Activated CD4-positive, alpha-beta memory T cell treated with anti-CD3 and anti-CD28 coated beads, Interleukin-2, amount 10 ng/mL, durations not matched to agents 7 days and 5 days (primary cell): Measurements from ENCODE around the gene DNAJC30. TPM values are rescaled to one million over a fixed set of nuclear protein-coding genes. Genes with fewer than 3 reads are reported as not detected.
"Not testable (repeated sequence)": the region's sequence is repeated elsewhere in the genome, so short reads cannot be mapped to it uniquely, and the experiment has no call there.

ENCODE experiments used
- CTCF ChIA-PET: fragments of 350-600 bp; sonication (Branson Sonifier 250); formaldehyde crosslinking; loops from one replicate; lab custom pipeline; 2021; ENCODE audit warnings: antibody characterized with exemption, inconsistent platforms; lab: Charles Lee
- POLR2A ChIA-PET: fragments of 350-600 bp; sonication (Branson Sonifier 250); formaldehyde crosslinking; loops from one replicate; lab custom pipeline; 2021; ENCODE audit warnings: antibody characterized with exemption; lab: Charles Lee
- DNase-seq: peaks from one replicate; pipeline ENCODE4 v3.0.0-alpha.2; 2020
- H3K27ac Mint-ChIP-seq: one replicate; pipeline ENCODE4 v1.8.0; 2021; ENCODE audit warnings: mild to moderate bottlenecking, mixed read lengths
- H3K27me3 Mint-ChIP-seq: one replicate; pipeline ENCODE4 v1.8.0; 2021; ENCODE audit warnings: mixed read lengths
- H3K36me3 Mint-ChIP-seq: one replicate; pipeline ENCODE4 v1.8.0; 2021; ENCODE audit warnings: low read depth, mixed read lengths
- H3K4me1 Mint-ChIP-seq: one replicate; pipeline ENCODE4 v1.8.0; 2021; ENCODE audit warnings: mixed read lengths
- H3K4me3 Mint-ChIP-seq: one replicate; pipeline ENCODE4 v1.8.0; 2021; ENCODE audit warnings: mild to moderate bottlenecking, mixed read lengths
- H3K9me3 Mint-ChIP-seq: one replicate; pipeline ENCODE4 v1.8.0; 2021; ENCODE audit warnings: mixed read lengths
- total RNA-seq, 2 experiments: library from RNA; stranded (reverse); gene quantifications; one replicate each; pipeline ENCODE4 v1.2.3, GENCODE V29; 2021

Gene DNAJC30
- total RNA-seq, 2 experiments from 2014 or later: 5.9 to 6.4 TPM

DNA sequence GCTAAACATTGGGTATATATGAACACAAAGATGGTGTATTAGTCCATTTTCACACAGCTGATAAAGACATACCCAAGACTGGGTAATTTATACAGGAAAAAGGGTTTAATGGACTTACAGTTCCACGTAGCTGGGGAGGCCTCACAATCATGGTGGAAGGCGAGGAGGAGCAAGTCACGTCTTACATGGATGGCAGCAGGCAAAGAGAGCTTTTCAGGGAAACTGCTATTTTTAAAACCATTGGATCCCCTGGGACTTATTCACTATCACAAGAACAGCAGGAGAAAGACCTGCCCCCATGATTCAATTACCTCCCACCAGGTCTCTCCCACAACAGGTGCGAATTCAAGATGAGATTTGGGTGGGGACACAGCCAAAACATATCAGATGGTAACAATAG, 27.9 kb downstream of the DNAJC30 start:
- H3K27ac Mint-ChIP-seq, H3K36me3 Mint-ChIP-seq, H3K9me3 Mint-ChIP-seq, DNase-seq, POLR2A ChIA-PET, H3K4me3 Mint-ChIP-seq, H3K4me1 Mint-ChIP-seq: not testable (repeated sequence)
- peaks cover 24% of the 10 kb centered on the region for H3K27me3 Mint-ChIP-seq
- CTCF ChIA-PET: interaction anchor here (0.6 kb wide), 1 partner anchor 12 kb away, joined by 3 read pairs; no protein-coding TSS in a partner anchor

DNA sequence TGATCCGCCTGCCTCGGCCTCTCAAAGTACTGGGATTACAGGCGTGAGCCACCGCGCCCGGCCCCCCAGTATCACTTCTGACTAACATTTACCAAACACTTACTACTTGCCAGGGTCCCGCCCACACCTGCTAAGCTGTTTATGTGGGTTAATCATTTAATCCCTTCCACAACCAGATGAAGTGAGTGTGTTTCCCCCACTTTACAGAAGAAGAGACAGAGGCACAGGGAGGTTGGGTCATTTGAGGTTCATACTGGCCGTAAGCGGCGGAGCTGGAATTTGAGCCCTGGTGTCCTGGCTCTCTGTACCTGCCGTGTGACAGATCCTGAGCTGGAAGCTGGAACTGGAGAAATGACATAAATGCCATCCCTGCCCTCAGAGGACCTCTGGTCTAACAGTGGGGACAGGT, 30.7 kb downstream of the DNAJC30 start:
- H3K9me3 Mint-ChIP-seq: no peaks in the 10 kb centered on the region
- ChIA-PET POLR2A (no interaction called here), CTCF (interaction anchor here (0.5 kb wide), 1 partner anchor 121 kb away, joined by 3 read pairs; no protein-coding TSS in a partner anchor)
- no peak overlapping the region for H3K4me3 Mint-ChIP-seq
- no peaks in the 10 kb centered on the region for H3K36me3 Mint-ChIP-seq
- no peak overlapping the region for H3K27ac Mint-ChIP-seq
- H3K4me1 Mint-ChIP-seq: peaks cover 7% of the 10 kb centered on the region
- no peak for DNase-seq
- peaks cover 41% of the 10 kb centered on the region for H3K27me3 Mint-ChIP-seq

DNA sequence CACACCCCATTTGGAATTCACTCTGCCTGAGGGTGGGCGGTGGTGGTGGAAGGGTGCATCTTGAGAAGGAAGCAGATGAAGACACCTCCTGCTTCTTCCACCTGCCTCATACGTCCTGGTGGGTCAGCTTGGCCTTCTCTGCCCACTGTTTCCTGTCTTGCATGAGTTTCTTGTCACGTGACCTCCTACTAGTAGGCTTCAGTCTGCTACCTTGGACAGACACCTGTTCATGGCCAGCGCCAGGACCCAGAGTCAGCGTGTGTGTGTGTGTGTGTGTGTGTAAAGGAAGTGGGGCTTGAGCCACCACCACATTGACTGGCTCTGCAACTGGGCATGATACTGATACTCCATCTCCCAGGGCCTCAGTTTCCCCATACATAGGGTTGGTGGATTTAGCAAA, 32.7 kb downstream of the DNAJC30 start:
- no peak overlapping the region for H3K27ac Mint-ChIP-seq
- CTCF ChIA-PET: no interaction called here

DNA sequence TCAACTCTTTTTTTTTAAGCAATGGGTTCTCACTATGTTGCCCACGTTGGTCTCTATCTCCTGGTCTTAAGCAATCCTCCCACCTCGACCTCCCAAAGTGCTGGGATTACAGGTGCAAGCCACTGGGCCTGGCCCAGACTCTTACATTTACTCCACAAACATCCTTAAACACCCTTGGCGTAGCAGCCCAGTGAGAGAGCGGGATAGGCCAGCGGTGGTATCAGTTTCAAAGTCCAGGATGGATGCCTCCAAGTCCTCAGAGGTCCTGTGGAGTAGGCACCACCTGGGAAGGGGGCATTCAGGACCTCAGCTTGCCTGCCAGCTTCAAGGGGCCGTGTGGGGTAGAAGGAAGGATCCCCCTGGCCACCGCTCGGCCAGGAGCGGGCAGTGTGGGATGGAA, 33.7 kb downstream of the DNAJC30 start:
- Mint-ChIP-seq H3K4me1 (peaks cover 7% of the 10 kb centered on the region), H3K27me3 (peaks cover 60% of the 10 kb centered on the region), H3K4me3 (no peak overlapping the region), H3K9me3 (no peaks in the 10 kb centered on the region), H3K27ac (no peak overlapping the region), H3K36me3 (no peaks in the 10 kb centered on the region)
- no peak for DNase-seq
- CTCF ChIA-PET: no interaction called here
- POLR2A ChIA-PET: no interaction called here

More for the DNA sequence above, 32.7 kb downstream of the DNAJC30 start:
- no peak overlapping the region for H3K4me3 Mint-ChIP-seq
- H3K36me3 Mint-ChIP-seq: no peaks in the 10 kb centered on the region
- POLR2A ChIA-PET: no interaction called here
- DNase-seq: no peak
- peaks cover 7% of the 10 kb centered on the region for H3K4me1 Mint-ChIP-seq
- peaks cover 58% of the 10 kb centered on the region for H3K27me3 Mint-ChIP-seq
- no peaks in the 10 kb centered on the region for H3K9me3 Mint-ChIP-seq

DNA sequence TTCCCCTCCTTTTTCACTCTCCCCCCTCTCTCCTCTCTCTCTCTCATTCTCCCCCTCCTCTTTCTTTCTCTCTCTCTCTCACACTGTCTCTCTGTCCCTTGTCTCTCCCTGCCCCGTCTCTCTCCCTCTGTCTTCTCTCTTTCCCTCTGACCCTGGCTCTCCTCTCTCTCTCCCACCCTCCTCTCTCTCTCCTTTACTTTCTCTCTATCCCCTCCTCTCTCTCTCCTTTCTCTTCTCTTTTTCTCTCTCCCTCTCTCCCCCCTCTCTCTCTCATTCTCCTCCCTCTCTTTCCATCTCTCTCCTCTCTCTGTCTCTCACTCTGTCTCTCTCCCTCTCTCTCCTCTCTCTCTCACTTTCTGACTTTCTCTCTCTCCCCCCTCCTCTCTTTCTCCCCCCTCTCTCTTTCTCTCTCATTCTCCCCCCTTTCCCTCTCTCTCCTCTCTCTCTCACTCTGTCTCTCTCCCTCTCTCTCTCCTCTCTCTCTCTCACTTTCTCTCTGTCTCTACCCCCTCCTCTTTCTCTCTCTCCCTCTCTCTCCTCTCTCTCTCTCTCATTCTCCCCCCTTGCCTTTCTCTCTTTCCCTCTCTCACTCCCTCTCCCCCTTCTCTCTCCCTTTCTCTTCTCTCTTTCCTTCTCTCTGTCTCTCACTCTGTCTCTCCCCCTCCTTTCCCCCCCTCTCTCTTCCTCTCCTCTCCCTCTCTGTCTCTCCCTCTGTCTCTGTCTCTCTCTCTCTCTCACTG, 34.5 kb downstream of the DNAJC30 start:
- Mint-ChIP-seq H3K36me3 (no peaks in the 10 kb centered on the region), H3K9me3 (no peaks in the 10 kb centered on the region), H3K4me3 (no peak overlapping the region), H3K27ac (no peak overlapping the region), H3K27me3 (peaks cover 62% of the 10 kb centered on the region), H3K4me1 (peaks cover 7% of the 10 kb centered on the region)
- POLR2A ChIA-PET: no interaction called here
- no peak for DNase-seq
- CTCF ChIA-PET: no interaction called here

DNA sequence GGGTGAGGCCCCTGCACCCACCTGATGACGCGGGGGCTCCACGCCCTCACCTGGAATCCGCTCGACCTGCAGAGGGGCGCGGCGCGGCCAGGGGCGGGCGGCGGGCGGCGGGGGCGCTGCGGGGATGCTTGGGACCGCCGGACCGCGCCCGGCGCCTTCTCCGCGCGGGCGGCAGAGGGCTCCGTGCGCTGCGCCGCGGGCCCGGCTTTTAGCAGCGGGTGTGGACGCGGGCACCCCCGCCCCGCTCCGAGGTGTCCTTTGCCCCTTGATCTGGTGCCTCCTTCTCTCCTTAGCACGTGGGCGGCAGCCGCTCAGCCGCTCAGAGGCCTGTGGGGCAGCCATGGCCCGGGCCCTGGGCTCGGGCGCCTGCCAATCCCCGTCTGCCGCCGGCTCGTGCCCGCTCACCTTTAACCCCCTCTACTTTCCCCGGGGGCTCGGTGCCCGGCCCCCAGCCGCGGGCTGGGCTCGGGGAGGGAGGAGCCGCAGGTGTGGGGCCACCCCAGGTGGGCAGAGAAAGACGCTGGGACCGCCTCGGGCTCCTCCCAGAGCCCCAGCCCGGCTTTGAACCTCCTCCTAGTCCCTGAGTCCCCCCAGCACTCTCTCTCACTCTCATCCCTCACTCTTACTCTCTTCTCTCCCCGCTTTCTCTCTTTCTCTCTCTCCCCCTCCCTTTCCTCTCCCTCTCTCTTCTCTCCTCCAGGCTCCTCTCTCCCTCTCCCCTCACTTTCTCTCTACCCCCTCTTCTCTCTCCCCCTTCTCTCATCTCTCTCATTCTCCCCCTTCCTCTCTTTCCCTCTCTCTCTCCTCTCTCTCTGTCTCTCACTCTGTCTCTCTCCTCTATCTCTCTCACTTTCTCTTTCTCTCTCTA, 35.3 kb downstream of the DNAJC30 start:
- CTCF ChIA-PET: interaction anchor here (0.9 kb wide), 1 partner anchor 87 kb away, joined by 3 read pairs; no protein-coding TSS in a partner anchor
- Mint-ChIP-seq H3K36me3 (no peaks in the 10 kb centered on the region), H3K27me3 (peaks cover 63% of the 10 kb centered on the region), H3K27ac (no peak overlapping the region), H3K9me3 (no peaks in the 10 kb centered on the region), H3K4me1 (peaks cover 7% of the 10 kb centered on the region), H3K4me3 (no peak overlapping the region)
- DNase-seq: peak; percentile 22
- POLR2A ChIA-PET: no interaction called here

DNA sequence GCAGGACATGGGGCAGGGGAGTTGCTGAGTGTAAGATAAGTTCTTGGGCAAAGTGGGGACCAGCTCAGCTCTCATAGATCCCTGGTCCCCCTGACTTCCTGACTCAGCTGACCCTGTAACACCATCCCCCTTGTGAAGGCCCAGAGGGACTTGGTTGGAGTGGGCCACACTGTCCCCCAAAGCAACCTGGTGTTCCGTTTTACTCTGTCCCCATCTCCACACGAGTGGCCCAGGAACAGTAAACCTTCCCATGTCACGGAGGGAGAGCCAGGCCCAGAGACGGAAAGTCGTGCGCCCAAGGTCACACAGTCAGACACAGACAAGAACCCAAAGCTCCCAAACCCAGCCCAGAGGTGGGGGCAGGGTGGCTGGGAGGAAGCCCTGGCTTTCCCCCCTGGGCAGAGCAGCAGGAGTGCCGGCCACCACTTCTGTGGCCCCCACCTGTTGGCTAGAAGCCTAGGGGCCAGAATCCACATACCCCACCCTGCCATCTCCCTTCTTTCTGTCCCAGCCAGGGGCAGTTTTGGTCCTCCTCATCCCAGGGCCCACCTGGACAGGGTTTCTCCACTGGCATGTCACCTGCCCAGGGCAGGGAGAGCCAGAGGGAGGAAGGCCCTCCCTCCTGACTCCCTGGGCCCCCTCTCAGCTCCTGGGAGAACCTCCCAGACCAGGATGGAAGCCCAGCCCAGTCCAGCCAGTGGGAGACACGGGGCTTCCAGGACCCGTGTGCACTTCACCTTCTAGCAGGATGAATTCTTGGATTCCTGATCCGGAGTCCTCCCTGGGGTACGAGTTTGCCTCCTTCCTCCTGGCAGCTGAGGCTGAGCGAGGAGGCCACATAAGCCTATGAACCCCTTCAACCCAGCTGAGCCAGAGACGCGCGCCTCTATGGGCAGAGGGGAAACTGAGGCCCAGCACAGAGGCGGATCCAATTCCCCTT, 36.2 kb downstream of the DNAJC30 start:
- Mint-ChIP-seq H3K27me3 (peaks cover 59% of the 10 kb centered on the region), H3K9me3 (no peaks in the 10 kb centered on the region), H3K27ac (no peak overlapping the region), H3K4me1 (peaks cover 7% of the 10 kb centered on the region), H3K36me3 (no peaks in the 10 kb centered on the region), H3K4me3 (no peak overlapping the region)
- DNase-seq: no peak
- ChIA-PET POLR2A (no interaction called here), CTCF (interaction anchor here (0.6 to 0.9 kb wide), 2 partner anchors 88 to 861 kb away, joined by 3 to 4 read pairs; no protein-coding TSS in a partner anchor)

DNA sequence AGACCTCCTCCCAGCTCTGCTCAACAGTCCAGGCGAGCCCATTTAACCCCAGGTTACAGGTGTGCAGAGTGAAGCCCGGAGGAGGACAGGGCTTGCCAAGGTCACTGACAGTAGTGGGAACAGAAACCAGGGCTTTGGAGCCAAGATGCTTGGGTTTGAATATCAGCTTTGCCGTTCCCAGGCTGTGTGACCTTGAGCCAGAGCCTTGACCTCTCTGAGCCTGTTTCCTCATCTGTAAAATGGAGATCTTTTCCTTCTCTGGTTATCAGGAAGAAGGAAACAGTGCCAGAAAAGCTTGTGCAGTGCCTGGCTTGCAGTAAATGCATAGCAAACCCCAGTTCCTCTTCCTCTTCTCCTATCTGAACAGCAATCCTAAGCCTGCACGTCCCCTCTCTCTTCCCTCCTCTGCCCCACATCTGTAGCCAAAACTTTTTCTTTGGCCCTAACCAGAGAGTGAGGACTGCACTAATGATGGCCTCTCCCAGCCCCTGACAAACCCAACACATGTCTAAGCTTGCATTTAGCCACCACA, 37.5 kb downstream of the DNAJC30 start:
- H3K4me3 Mint-ChIP-seq: no peak overlapping the region

DNA sequence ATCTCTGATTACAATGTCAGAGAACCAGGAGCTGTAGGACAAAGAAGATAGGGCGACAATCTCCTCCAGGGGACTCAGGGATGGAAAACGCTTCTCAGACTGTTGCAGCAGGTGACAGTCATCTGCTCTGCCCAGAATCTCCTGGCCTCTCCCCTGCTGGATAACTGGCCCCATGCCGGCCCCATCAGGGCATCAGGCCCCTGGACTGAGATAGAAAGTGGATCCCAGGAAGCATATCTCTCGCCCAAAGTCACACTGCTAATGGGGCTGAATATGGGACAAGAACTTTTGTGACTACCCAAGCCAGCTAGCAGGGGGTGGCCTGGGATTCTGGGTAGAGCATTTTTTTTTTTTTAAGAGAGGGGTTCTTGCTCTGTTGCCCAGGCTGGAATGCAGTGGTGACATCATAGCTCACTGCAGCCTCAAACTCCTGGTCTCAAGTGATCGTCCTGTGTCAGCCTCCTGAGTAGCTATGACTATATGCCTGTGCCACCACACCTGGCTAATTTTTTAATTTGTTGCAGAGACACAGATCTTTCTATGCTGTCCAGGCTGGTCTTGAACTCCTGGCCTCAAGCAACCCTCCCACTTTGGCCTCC, 38.5 kb downstream of the DNAJC30 start:
- Mint-ChIP-seq H3K36me3 (no peaks in the 10 kb centered on the region), H3K27me3 (peaks cover 50% of the 10 kb centered on the region), H3K4me1 (peaks cover 7% of the 10 kb centered on the region), H3K4me3 (no peak overlapping the region), H3K27ac (no peak overlapping the region), H3K9me3 (peaks cover 2% of the 10 kb centered on the region)
- no peak for DNase-seq
- POLR2A ChIA-PET: interaction anchor here (1.0 kb wide), 1 partner anchor 13 kb away, joined by 3 read pairs; no protein-coding TSS in a partner anchor
- CTCF ChIA-PET: interaction anchor here (0.6 kb wide), 1 partner anchor 13 kb away, joined by 4 read pairs; no protein-coding TSS in a partner anchor

More for the DNA sequence above, 37.5 kb downstream of the DNAJC30 start:
- CTCF ChIA-PET: no interaction called here
- no peak overlapping the region for H3K27ac Mint-ChIP-seq
- DNase-seq: no peak
- no peaks in the 10 kb centered on the region for H3K36me3 Mint-ChIP-seq
- peaks cover 7% of the 10 kb centered on the region for H3K4me1 Mint-ChIP-seq
- peaks cover 56% of the 10 kb centered on the region for H3K27me3 Mint-ChIP-seq
- POLR2A ChIA-PET: interaction anchor here (1.0 kb wide), 1 partner anchor 14 kb away, joined by 3 read pairs; no protein-coding TSS in a partner anchor
- peaks cover 2% of the 10 kb centered on the region for H3K9me3 Mint-ChIP-seq

DNA sequence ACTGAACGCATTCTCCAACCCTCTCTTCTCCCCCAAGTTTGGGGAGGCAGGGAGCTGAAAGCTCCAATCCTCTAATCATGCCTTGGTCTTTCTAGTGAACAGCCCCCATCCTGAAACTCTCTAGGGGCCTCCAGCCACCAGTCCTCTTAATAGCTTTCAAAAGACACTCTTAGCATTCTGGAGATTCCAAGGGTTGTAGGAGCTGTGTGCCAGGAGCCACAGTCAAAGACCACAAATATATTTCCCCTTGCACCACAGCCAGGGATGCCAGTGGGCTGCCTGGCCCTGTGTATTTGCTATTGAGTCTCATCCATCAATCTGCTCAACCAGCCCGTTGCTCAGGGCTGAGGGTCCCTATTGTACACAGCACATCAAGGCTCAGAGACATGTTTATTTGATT, 40.4 kb downstream of the DNAJC30 start:
- no peaks in the 10 kb centered on the region for H3K4me1 Mint-ChIP-seq
- H3K36me3 Mint-ChIP-seq: no peaks in the 10 kb centered on the region
- H3K27me3 Mint-ChIP-seq: peaks cover 33% of the 10 kb centered on the region
- no peak for DNase-seq
- CTCF ChIA-PET: interaction anchor here (1.3 kb wide), 1 partner anchor 92 kb away, joined by 5 read pairs; no protein-coding TSS in a partner anchor
- H3K4me3 Mint-ChIP-seq: no peak overlapping the region
- no peak overlapping the region for H3K27ac Mint-ChIP-seq
- POLR2A ChIA-PET: no interaction called here
- peaks cover 2% of the 10 kb centered on the region for H3K9me3 Mint-ChIP-seq

DNA sequence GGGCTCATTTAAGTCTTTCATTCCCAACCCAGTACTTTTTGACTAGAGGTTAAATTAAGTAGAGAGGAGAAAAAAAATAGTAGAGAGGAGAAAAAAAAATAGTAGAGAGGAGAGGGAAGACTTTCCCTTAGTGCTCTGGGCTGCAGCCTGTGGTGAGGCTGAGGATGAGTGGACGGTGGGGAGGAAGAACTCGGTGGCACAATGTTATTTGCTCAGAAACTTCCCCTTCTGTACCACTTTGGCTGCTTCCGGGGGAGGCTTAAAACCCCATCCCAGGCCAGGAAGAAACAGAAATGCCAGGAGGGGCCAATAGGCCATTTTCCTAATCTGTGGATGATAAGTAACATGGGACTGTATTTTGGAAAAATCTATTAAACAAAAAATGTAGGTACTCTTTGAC, 44.3 kb downstream of the DNAJC30 start:
- Mint-ChIP-seq H3K9me3 (peaks cover 2% of the 10 kb centered on the region), H3K27me3 (peaks cover 11% of the 10 kb centered on the region), H3K36me3 (no peaks in the 10 kb centered on the region), H3K27ac (no peak overlapping the region), H3K4me1 (no peaks in the 10 kb centered on the region), H3K4me3 (no peak overlapping the region)
- POLR2A ChIA-PET: no interaction called here
- no peak for DNase-seq
- CTCF ChIA-PET: no interaction called here
